HepG2 (cell line): Measurements from ENCODE around the gene KLHL33. TPM values are rescaled to one million over a fixed set of nuclear protein-coding genes. Genes with fewer than 3 reads are reported as not detected.

ENCODE experiments used
- CHD2 ChIP-seq: IDR thresholded peaks from 2 replicates; pipeline ENCODE4 v1.6.1; 2011; ENCODE audit warnings: low read depth, low read length, improper control_type of control experiment
- GATA4 ChIP-seq: sonication (generic); IDR thresholded peaks from 2 replicates; pipeline ENCODE4 v1.6.1; 2016; ENCODE audit warnings: antibody characterized with exemption, low read depth, borderline replicate concordance
- HOMEZ ChIP-seq: IDR thresholded peaks from 2 replicates; pipeline ENCODE4 v1.6.1; 2016; ENCODE audit warnings: low read depth
- PRPF4 ChIP-seq: fragments of 200-400 bp; formaldehyde crosslinking; IDR thresholded peaks from 2 replicates; pipeline ENCODE4 v1.6.1; 2016; ENCODE audit warnings: low read length, low read depth; ENCODE audit not compliant: poor library complexity, severe bottlenecking
- RCOR2 ChIP-seq: IDR thresholded peaks from 2 replicates; pipeline ENCODE4 v1.6.1; 2016; ENCODE audit warnings: missing biosample characterization, missing genetic modification reagents
- SPEN ChIP-seq: sonication (generic); formaldehyde crosslinking; IDR thresholded peaks from 2 replicates; pipeline ENCODE4 v1.5.1; 2020; ENCODE audit warnings: low read depth, mild to moderate bottlenecking, missing genetic modification reagents
- SUZ12 ChIP-seq: fragments of 150-350 bp; IDR thresholded peaks from 2 replicates; pipeline ENCODE4 v1.6.1; 2014; ENCODE audit warnings: low read depth, low read length
- ZC3H4 ChIP-seq: sonication (generic); formaldehyde crosslinking; IDR thresholded peaks from 2 replicates; pipeline ENCODE4 v1.4.0; 2020; ENCODE audit warnings: missing genetic modification reagents, borderline replicate concordance
- ZFY ChIP-seq: sonication (generic); formaldehyde crosslinking; IDR thresholded peaks from 2 replicates; pipeline ENCODE4 v1.4.0; 2020; ENCODE audit warnings: missing genetic modification reagents
- ZMYM3 ChIP-seq: sonication (generic); formaldehyde crosslinking; IDR thresholded peaks from 2 replicates; pipeline ENCODE4 v1.5.1; 2020; ENCODE audit warnings: mild to moderate bottlenecking, missing genetic modification reagents
- ZNF232 ChIP-seq: sonication (generic); formaldehyde crosslinking; IDR thresholded peaks from 2 replicates; pipeline ENCODE4 v1.4.0; 2020; ENCODE audit warnings: missing genetic modification reagents, borderline replicate concordance
- ZNF33A ChIP-seq: sonication (generic); formaldehyde crosslinking; IDR thresholded peaks from 2 replicates; pipeline ENCODE4 v1.5.1; 2020; ENCODE audit warnings: missing genetic modification reagents, mild to moderate bottlenecking, moderate library complexity, borderline replicate concordance
- ZNF850 ChIP-seq: sonication (generic); formaldehyde crosslinking; conservative IDR thresholded peaks from 2 replicates; pipeline ENCODE4 v1.9.0; 2021; ENCODE audit warnings: mild to moderate bottlenecking, missing genetic modification reagents
- polyA plus RNA-seq, 8 experiments: library from polyadenylated mRNA; depleted of rRNA in 3 of 8; stranded (reverse) in 7 of 8; unstranded in 1 of 8; fragments of >200 nt; fragmentation: Illumina TruSeq in 4 of 8; extraction: Trizol in 4 of 8; gene quantifications; 2 replicates each; pipeline versions ENCODE4 v1.2.1 to v1.2.3, GENCODE V29; 2011 to 2016; ENCODE audit warnings: low read depth in 4 of 8, missing spikeins in 1 of 8, mixed read lengths in 1 of 8; ENCODE audit not compliant: insufficient read depth in 1 of 8
- total RNA-seq, 5 experiments: library from RNA; depleted of rRNA; stranded (reverse); fragments of >200 nt; fragmentation: Illumina TruSeq; extraction: Trizol; gene quantifications; 2 replicates each; pipeline ENCODE4 v1.2.3, GENCODE V29; 2016; ENCODE audit warnings: low read depth in 1 of 5
- TF ChIP-seq, protein P1 (sequence below): sonication (generic); formaldehyde crosslinking; IDR thresholded peaks from 2 replicates; pipeline ENCODE4 v1.4.0; 2020; ENCODE audit warnings: mild to moderate bottlenecking, missing genetic modification reagents
- TF ChIP-seq, protein P2 (sequence below): sonication (generic); formaldehyde crosslinking; IDR thresholded peaks from 2 replicates; pipeline ENCODE4 v1.4.0; 2020; ENCODE audit warnings: missing genetic modification reagents, borderline replicate concordance
- TF ChIP-seq, protein P3 (sequence below): sonication (generic); formaldehyde crosslinking; IDR thresholded peaks from 2 replicates; pipeline ENCODE4 v1.4.0; 2020; ENCODE audit warnings: mild to moderate bottlenecking, missing genetic modification reagents
- TF ChIP-seq, protein P4 (sequence below): sonication (generic); formaldehyde crosslinking; IDR thresholded peaks from 2 replicates; pipeline ENCODE4 v1.4.0; 2020; ENCODE audit warnings: missing genetic modification reagents
- TF ChIP-seq, protein P5 (sequence below): IDR thresholded peaks from 2 replicates; pipeline ENCODE4 v1.6.1; 2016; ENCODE audit warnings: missing genetic modification reagents, missing compliant biosample characterization

The KLHL33 gene
- total and polyA plus RNA-seq, 2 of the 13 experiments (the other 11 are each of a cell fraction or from before 2014, with no cell fraction given), result not detected

DNA sequence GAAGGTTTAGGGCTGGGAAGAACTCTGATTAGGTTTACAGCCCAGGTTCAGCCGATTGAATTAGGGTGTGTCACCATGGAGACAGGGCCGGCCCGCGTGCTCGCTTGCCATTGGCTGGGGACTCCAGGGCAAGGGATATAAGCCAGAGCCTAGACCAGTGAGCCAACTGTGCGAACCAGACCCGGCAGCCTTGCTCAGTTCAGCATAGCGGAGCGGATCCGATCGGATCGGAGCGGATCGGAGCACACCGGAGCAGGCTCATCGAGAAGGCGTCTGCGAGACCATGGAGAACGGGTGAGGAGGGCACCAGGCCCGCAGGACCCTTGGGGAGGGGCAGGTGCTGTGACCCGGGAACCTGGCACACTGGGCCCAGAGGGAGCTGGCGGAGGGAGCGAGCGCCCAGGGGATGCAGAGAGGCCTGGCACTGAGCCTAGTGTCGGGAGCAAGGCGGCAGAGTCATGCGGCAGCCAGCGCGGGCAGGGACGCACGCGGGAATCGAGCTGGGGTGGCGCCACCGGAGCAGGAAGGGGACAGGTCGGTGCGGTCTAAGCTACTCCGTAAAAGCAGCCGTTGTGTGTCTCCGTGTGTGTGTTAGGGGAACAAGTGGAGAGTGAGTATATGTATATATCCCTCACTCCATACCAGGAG lies 33.4 kb upstream of the KLHL33 start, which contains the start of gene PNP (continued):
- TF ChIP-seq, protein P1, sequence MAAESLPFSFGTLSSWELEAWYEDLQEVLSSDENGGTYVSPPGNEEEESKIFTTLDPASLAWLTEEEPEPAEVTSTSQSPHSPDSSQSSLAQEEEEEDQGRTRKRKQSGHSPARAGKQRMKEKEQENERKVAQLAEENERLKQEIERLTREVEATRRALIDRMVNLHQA (CRISPR knock-in tag), result peak; percentile 38; the same call in 1 of the 2 replicates
- TF ChIP-seq ZFY (CRISPR knock-in tag), result peak; percentile 92
- TF ChIP-seq SUZ12, result no peak
- no peak; the same call in 1 of the 2 replicates for TF ChIP-seq RCOR2 (CRISPR knock-in tag)
- no peak for TF ChIP-seq CHD2
- 0 out of 2 replicates have a peak, but pooled peaks have one; percentile 49 for TF ChIP-seq HOMEZ (CRISPR knock-in tag)
- peak; percentile 56 for TF ChIP-seq SPEN
- TF ChIP-seq, protein P2, sequence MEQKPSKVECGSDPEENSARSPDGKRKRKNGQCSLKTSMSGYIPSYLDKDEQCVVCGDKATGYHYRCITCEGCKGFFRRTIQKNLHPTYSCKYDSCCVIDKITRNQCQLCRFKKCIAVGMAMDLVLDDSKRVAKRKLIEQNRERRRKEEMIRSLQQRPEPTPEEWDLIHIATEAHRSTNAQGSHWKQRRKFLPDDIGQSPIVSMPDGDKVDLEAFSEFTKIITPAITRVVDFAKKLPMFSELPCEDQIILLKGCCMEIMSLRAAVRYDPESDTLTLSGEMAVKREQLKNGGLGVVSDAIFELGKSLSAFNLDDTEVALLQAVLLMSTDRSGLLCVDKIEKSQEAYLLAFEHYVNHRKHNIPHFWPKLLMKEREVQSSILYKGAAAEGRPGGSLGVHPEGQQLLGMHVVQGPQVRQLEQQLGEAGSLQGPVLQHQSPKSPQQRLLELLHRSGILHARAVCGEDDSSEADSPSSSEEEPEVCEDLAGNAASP (CRISPR knock-in tag), result peak; percentile 38; the same call in 1 of the 2 replicates
- TF ChIP-seq, protein P3, sequence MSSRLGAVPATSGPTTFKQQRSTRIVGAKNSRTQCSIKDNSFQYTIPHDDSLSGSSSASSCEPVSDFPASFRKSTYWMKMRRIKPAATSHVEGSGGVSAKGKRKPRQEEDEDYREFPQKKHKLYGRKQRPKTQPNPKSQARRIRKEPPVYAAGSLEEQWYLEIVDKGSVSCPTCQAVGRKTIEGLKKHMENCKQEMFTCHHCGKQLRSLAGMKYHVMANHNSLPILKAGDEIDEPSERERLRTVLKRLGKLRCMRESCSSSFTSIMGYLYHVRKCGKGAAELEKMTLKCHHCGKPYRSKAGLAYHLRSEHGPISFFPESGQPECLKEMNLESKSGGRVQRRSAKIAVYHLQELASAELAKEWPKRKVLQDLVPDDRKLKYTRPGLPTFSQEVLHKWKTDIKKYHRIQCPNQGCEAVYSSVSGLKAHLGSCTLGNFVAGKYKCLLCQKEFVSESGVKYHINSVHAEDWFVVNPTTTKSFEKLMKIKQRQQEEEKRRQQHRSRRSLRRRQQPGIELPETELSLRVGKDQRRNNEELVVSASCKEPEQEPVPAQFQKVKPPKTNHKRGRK (CRISPR knock-in tag), result 0 out of 2 replicates have a peak, but pooled peaks have one; percentile 35
- TF ChIP-seq PRPF4, result no peak
- no peak for TF ChIP-seq ZNF232
- TF ChIP-seq, protein P4, sequence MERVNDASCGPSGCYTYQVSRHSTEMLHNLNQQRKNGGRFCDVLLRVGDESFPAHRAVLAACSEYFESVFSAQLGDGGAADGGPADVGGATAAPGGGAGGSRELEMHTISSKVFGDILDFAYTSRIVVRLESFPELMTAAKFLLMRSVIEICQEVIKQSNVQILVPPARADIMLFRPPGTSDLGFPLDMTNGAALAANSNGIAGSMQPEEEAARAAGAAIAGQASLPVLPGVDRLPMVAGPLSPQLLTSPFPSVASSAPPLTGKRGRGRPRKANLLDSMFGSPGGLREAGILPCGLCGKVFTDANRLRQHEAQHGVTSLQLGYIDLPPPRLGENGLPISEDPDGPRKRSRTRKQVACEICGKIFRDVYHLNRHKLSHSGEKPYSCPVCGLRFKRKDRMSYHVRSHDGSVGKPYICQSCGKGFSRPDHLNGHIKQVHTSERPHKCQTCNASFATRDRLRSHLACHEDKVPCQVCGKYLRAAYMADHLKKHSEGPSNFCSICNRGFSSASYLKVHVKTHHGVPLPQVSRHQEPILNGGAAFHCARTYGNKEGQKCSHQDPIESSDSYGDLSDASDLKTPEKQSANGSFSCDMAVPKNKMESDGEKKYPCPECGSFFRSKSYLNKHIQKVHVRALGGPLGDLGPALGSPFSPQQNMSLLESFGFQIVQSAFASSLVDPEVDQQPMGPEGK (CRISPR knock-in tag), result peak; percentile 23; the same call in 1 of the 2 replicates
- TF ChIP-seq, protein P5, sequence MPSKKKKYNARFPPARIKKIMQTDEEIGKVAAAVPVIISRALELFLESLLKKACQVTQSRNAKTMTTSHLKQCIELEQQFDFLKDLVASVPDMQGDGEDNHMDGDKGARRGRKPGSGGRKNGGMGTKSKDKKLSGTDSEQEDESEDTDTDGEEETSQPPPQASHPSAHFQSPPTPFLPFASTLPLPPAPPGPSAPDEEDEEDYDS (CRISPR knock-in tag), result peak; percentile 100
- no peak for TF ChIP-seq ZNF850 (CRISPR knock-in tag)
- TF ChIP-seq ZC3H4, result peak; percentile 65; the same call in 1 of the 2 replicates
- 0 out of 2 replicates have a peak, but pooled peaks have one; percentile 45 for TF ChIP-seq ZMYM3 (CRISPR knock-in tag)
- TF ChIP-seq ZNF33A (CRISPR knock-in tag), result no peak
- TF ChIP-seq GATA4, result peak; percentile 90
